Panc1 (cell line): ENCODE data around the gene KCTD5.

Experiments
- POLR2AphosphoS5 ChIP-seq: IDR thresholded peaks from 2 replicates; pipeline ENCODE4 v1.6.1; 2012; ENCODE audit warnings: mild to moderate bottlenecking, low read depth, low read length, moderate library complexity
- SIN3A ChIP-seq: IDR thresholded peaks from 2 replicates; pipeline ENCODE4 v1.6.1; 2012; ENCODE audit warnings: low read depth, mild to moderate bottlenecking, low read length, moderate library complexity, borderline replicate concordance; ENCODE audit not compliant: insufficient read depth
- TF ChIP-seq, protein P1 (sequence below): fragments of 450-650 bp; IDR thresholded peaks from 2 replicates; pipeline ENCODE4 v1.5.1; 2017; ENCODE audit warnings: mild to moderate bottlenecking
- TF ChIP-seq, protein P2 (sequence below), 2 experiments: IDR thresholded peaks; 2 replicates each; pipeline ENCODE4 v1.6.1; 2011 to 2012; ENCODE audit warnings: low read depth in 2 of 2, control low read depth in 1 of 2, low read length in 1 of 2, mild to moderate bottlenecking in 1 of 2, moderate library complexity in 1 of 2; ENCODE audit not compliant: insufficient read depth in 1 of 2

DNA sequence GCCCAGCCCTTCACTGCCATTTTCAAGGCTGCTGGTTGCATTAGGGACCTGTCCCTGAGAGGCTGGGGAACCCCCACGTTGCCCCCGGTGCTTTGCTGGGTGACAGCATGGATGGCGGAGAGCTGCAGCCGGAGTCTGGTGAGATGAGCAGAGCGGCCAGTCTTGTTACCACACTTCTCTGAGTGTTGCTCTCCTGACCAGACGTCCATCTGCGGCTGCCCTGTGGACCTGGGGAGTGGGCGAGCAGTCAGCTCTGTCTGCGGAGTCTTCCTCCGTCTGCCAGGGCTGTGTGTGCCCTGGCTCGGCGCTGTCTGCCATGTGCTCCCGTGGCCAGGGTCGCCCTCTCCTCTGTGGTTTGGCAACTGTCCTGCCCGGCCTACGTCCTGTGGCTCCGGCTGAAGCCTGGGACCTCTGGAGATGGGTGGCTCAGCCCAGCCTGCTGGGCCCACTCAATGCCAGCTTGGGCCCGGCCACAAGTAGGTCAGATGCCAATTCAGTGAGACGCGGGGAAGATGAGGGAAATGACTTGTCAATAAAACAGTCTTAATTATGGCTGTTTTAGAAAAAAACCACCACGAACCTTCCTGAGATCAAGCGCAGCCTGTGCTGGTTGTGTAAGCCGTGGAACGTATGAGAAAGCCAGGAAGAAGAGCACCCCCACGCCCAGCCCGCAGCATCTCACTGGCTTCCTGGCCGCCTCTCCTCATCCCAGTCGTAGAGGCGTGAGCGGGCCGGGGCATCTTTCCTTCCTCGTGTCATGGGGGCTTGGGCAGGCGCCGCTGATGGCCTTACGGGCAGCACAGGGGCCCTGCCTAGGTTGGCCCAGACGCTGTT lies 7.9 kb downstream of the KCTD5 start:
- TF ChIP-seq, protein P1, sequence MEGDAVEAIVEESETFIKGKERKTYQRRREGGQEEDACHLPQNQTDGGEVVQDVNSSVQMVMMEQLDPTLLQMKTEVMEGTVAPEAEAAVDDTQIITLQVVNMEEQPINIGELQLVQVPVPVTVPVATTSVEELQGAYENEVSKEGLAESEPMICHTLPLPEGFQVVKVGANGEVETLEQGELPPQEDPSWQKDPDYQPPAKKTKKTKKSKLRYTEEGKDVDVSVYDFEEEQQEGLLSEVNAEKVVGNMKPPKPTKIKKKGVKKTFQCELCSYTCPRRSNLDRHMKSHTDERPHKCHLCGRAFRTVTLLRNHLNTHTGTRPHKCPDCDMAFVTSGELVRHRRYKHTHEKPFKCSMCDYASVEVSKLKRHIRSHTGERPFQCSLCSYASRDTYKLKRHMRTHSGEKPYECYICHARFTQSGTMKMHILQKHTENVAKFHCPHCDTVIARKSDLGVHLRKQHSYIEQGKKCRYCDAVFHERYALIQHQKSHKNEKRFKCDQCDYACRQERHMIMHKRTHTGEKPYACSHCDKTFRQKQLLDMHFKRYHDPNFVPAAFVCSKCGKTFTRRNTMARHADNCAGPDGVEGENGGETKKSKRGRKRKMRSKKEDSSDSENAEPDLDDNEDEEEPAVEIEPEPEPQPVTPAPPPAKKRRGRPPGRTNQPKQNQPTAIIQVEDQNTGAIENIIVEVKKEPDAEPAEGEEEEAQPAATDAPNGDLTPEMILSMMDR, result no peak
- no peak for TF ChIP-seq POLR2AphosphoS5
- TF ChIP-seq, protein P2, sequence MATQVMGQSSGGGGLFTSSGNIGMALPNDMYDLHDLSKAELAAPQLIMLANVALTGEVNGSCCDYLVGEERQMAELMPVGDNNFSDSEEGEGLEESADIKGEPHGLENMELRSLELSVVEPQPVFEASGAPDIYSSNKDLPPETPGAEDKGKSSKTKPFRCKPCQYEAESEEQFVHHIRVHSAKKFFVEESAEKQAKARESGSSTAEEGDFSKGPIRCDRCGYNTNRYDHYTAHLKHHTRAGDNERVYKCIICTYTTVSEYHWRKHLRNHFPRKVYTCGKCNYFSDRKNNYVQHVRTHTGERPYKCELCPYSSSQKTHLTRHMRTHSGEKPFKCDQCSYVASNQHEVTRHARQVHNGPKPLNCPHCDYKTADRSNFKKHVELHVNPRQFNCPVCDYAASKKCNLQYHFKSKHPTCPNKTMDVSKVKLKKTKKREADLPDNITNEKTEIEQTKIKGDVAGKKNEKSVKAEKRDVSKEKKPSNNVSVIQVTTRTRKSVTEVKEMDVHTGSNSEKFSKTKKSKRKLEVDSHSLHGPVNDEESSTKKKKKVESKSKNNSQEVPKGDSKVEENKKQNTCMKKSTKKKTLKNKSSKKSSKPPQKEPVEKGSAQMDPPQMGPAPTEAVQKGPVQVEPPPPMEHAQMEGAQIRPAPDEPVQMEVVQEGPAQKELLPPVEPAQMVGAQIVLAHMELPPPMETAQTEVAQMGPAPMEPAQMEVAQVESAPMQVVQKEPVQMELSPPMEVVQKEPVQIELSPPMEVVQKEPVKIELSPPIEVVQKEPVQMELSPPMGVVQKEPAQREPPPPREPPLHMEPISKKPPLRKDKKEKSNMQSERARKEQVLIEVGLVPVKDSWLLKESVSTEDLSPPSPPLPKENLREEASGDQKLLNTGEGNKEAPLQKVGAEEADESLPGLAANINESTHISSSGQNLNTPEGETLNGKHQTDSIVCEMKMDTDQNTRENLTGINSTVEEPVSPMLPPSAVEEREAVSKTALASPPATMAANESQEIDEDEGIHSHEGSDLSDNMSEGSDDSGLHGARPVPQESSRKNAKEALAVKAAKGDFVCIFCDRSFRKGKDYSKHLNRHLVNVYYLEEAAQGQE (IDR thresholded peaks at IDR 0.05; ENCODE audit: insufficient read depth in 1 of 2, low read depth in 2 of 2, low read length in 1 of 2), result no peak
- TF ChIP-seq SIN3A, result no peak
